Keratinocyte (primary cell): ENCODE results near the gene SERINC5. TPM values are rescaled to one million over a fixed set of nuclear protein-coding genes. Genes with fewer than 3 reads are reported as not detected.

ENCODE experiments used
- DNase-seq: peaks from one replicate; pipeline ENCODE4 v3.0.0-alpha.2; 2011; ENCODE audit warnings: low read depth, missing footprints, low spot score
- FAIRE-seq: peaks from 2 replicates; lab custom pipeline; 2011; peaks lifted over from hg19 to GRCh38; lab: Jason Lieb, UNC
- H2AFZ ChIP-seq: 2 replicates; pipeline ENCODE4 v1.6.0; 2012; ENCODE audit warnings: low read length, control low read depth, inconsistent platforms; ENCODE audit not compliant: control insufficient read depth
- H3K27ac ChIP-seq: 2 replicates; pipeline ENCODE4 v1.5.1; 2011; ENCODE audit warnings: low read length; ENCODE audit not compliant: control insufficient read depth, insufficient read depth
- H3K27me3 ChIP-seq: 3 replicates; pipeline ENCODE4 v1.6.0; 2011; ENCODE audit warnings: low read length; ENCODE audit not compliant: control insufficient read depth, insufficient read depth; ENCODE audit errors: extremely low read depth
- H3K36me3 ChIP-seq, 2 experiments: 2 replicates in 1 of 2; 3 replicates in 1 of 2; pipeline ENCODE4 v1.5.1; 2011; ENCODE audit warnings: low read length in 2 of 2, mild to moderate bottlenecking in 1 of 2; ENCODE audit not compliant: control insufficient read depth in 2 of 2, insufficient read depth in 2 of 2; ENCODE audit errors: extremely low read depth in 1 of 2
- H3K4me1 ChIP-seq: 3 replicates; pipeline ENCODE4 v1.5.1; 2011; ENCODE audit warnings: low read length; ENCODE audit not compliant: control insufficient read depth, insufficient read depth; ENCODE audit errors: extremely low read depth
- H3K4me2 ChIP-seq: 3 replicates; pipeline ENCODE4 v1.6.0; 2011; ENCODE audit warnings: low read depth, low read length; ENCODE audit not compliant: control insufficient read depth, insufficient read depth; ENCODE audit errors: extremely low read depth
- H3K4me3 ChIP-seq, 3 experiments: fragments of 200-600 bp in 1 of 3; sonication (generic) in 1 of 3; 2 replicates in 2 of 3; 3 replicates in 1 of 3; pipeline ENCODE4 v1.5.1; 2011 to 2016; ENCODE audit warnings: low read length in 3 of 3, mild to moderate bottlenecking in 3 of 3, control low read depth in 2 of 3, inconsistent platforms in 1 of 3, low read depth in 1 of 3, mixed read lengths in 1 of 3, mixed run types in 1 of 3, moderate library complexity in 1 of 3; ENCODE audit not compliant: control insufficient read depth in 2 of 3, insufficient read depth in 2 of 3; ENCODE audit errors: extremely low read depth in 1 of 3
- H3K79me2 ChIP-seq: 2 replicates; pipeline ENCODE4 v1.6.0; 2012; ENCODE audit warnings: low read length; ENCODE audit not compliant: control insufficient read depth, insufficient read depth
- H3K9ac ChIP-seq: 3 replicates; pipeline ENCODE4 v1.6.0; 2011; ENCODE audit warnings: low read length; ENCODE audit not compliant: control insufficient read depth, insufficient read depth; ENCODE audit errors: extremely low read depth
- H3K9me1 ChIP-seq: 3 replicates; pipeline ENCODE4 v1.6.0; 2011; ENCODE audit warnings: low read length; ENCODE audit not compliant: control insufficient read depth, insufficient read depth; ENCODE audit errors: extremely low read depth
- H3K9me3 ChIP-seq: 2 replicates; pipeline ENCODE4 v1.5.1; 2012; ENCODE audit warnings: low read depth, low read length; ENCODE audit not compliant: control insufficient read depth
- H4K20me1 ChIP-seq: 3 replicates; pipeline ENCODE4 v1.6.0; 2011; ENCODE audit warnings: low read length; ENCODE audit not compliant: control insufficient read depth, insufficient read depth; ENCODE audit errors: extremely low read depth
- EZH2 ChIP-seq: IDR thresholded peaks from one replicate; pipeline ENCODE4 v1.6.1; 2012; ENCODE audit warnings: inconsistent platforms, mild to moderate bottlenecking, low read length, moderate library complexity
- dilution Hi-C: fragments of 300-500 bp; cut with MboI; formaldehyde crosslinking; loops from one replicate; pipeline ENCODE4 v1.7.0; 2020; ENCODE audit warnings: low sequenced_read_pairs; ENCODE audit not compliant: extremely low pct_ligation_motif_present
- polyA plus RNA-seq, 5 experiments: library from polyadenylated mRNA; depleted of rRNA in 3 of 5; stranded (reverse) in 3 of 5; stranded (forward) in 1 of 5; unstranded in 1 of 5; fragments of >200 nt; gene quantifications; 1 replicate in 1 of 5; 2 replicates in 3 of 5; 3 replicates in 1 of 5; pipeline versions ENCODE4 v1.2.1 to v1.2.3, GENCODE V29; 2011 to 2012; ENCODE audit warnings: missing spikeins in 2 of 5, low read depth in 1 of 5, low replicate concordance in 1 of 5
- TF ChIP-seq, protein P1 (sequence below), 3 experiments: IDR thresholded peaks in 1 of 3; conservative IDR thresholded peaks in 1 of 3; optimal IDR thresholded peaks in 1 of 3; 2 replicates in 2 of 3; 3 replicates in 1 of 3; pipeline versions ENCODE3 to v1.5.1; 2011; ENCODE audit warnings: low read length in 3 of 3, mild to moderate bottlenecking in 3 of 3, moderate library complexity in 2 of 3, control low read depth in 1 of 3, inconsistent platforms in 1 of 3; ENCODE audit not compliant: insufficient read depth in 2 of 3; ENCODE audit errors: extremely low read depth in 1 of 3

The SERINC5 gene
- polyA plus RNA-seq, 1 donor (not counting 4 experiments of a cell fraction or from before 2014, with no cell fraction given), result 20.0 TPM

DNA sequence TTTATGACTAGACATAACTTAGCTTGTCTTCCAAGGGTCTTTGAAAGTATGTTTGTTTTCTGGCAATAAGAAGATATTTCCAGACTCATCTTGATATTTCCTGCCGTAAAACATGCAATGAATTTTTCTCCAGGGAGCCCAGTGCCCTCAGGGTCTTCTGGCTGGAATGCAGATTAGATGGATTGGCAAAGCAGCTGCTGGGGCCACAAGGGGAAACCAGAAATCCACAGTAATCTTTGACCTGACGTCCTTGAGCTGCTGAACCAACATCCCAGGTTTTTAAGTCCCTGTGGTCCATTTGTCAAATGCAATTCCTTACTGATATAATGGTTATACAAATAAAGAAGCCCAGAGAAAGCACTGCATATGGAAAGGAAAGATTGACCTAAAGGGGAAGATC is 127.7 kb downstream of the SERINC5 start:
- FAIRE-seq (no peak), DNase-seq (no peak)
- H3K36me3 ChIP-seq, result no peaks in the 10 kb centered on the region
- H3K79me2 ChIP-seq, result no peaks in the 10 kb centered on the region
- dilution Hi-C loops, result no loop called here
- no peak overlapping the region for H3K4me2 ChIP-seq
- H2AFZ ChIP-seq, result no peak overlapping the region
- no peak overlapping the region for H3K27ac ChIP-seq
- H3K9me1 ChIP-seq, result no peaks in the 10 kb centered on the region
- no peaks in the 10 kb centered on the region for H3K27me3 ChIP-seq
- no peaks in the 10 kb centered on the region for H4K20me1 ChIP-seq
- no peak overlapping the region for H3K9ac ChIP-seq
- no peak for TF ChIP-seq EZH2
- TF ChIP-seq, protein P1, sequence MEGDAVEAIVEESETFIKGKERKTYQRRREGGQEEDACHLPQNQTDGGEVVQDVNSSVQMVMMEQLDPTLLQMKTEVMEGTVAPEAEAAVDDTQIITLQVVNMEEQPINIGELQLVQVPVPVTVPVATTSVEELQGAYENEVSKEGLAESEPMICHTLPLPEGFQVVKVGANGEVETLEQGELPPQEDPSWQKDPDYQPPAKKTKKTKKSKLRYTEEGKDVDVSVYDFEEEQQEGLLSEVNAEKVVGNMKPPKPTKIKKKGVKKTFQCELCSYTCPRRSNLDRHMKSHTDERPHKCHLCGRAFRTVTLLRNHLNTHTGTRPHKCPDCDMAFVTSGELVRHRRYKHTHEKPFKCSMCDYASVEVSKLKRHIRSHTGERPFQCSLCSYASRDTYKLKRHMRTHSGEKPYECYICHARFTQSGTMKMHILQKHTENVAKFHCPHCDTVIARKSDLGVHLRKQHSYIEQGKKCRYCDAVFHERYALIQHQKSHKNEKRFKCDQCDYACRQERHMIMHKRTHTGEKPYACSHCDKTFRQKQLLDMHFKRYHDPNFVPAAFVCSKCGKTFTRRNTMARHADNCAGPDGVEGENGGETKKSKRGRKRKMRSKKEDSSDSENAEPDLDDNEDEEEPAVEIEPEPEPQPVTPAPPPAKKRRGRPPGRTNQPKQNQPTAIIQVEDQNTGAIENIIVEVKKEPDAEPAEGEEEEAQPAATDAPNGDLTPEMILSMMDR (optimal IDR thresholded peaks at IDR 0.05 in 1 of 3, IDR thresholded peaks at IDR 0.05 in 1 of 3, conservative IDR thresholded peaks at IDR 0.05 in 1 of 3; ENCODE audit: extremely low read depth in 1 of 3, insufficient read depth in 2 of 3, low read length in 3 of 3), result no peak
- no peaks in the 10 kb centered on the region for H3K9me3 ChIP-seq
- no peaks in the 10 kb centered on the region for H3K4me1 ChIP-seq
- no peak overlapping the region for H3K4me3 ChIP-seq

DNA sequence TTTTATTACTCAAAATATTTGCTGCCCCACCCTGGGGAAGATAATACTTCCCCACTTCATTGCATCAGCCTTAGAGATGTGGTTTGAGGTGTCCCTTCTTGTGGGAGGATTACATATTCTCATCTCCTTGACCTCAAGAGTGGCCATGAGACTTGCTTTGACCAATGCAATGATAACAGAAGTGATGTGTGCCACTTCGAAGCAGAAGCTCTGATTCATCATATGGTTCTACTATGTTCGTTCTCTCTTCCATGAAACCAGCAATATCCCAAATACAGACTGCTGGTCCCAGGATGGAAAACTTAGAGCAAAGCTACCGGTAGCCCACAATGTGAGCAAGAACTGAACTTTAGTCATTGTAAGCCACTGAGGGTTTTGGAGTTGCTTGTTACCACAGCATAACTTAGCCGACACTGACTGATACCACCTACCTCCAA is 128.7 kb downstream of the SERINC5 start:
- Histone ChIP-seq H3K9me1 (no peaks in the 10 kb centered on the region), H3K4me1 (no peaks in the 10 kb centered on the region), H3K27me3 (no peaks in the 10 kb centered on the region), H3K4me2 (no peak overlapping the region), H3K9ac (no peak overlapping the region), H3K4me3 (no peak overlapping the region), H3K79me2 (no peaks in the 10 kb centered on the region), H2AFZ (no peak overlapping the region), H3K9me3 (no peaks in the 10 kb centered on the region), H3K36me3 (no peaks in the 10 kb centered on the region), H4K20me1 (no peaks in the 10 kb centered on the region), H3K27ac (no peak overlapping the region)
- FAIRE-seq (no peak), DNase-seq (no peak)
- dilution Hi-C loops, result no loop called here
- TF ChIP-seq, protein P1 (optimal IDR thresholded peaks at IDR 0.05 in 1 of 3, IDR thresholded peaks at IDR 0.05 in 1 of 3, conservative IDR thresholded peaks at IDR 0.05 in 1 of 3; ENCODE audit: extremely low read depth in 1 of 3, insufficient read depth in 2 of 3, low read length in 3 of 3), result no peak
- TF ChIP-seq EZH2, result no peak
